ENCODE measurements around the gene FAM163A.
"Not testable (repeated sequence)": the region's sequence is repeated elsewhere in the genome, so short reads cannot be mapped to it uniquely, and the experiment has no call there.

FAM163A gene

GRCh38 chr1:179815641-179816040, 72.5 kb downstream of the FAM163A start:
- DNase-seq (ENCODE audit: low spot score): no peak

GRCh38 chr1:179816196-179816960, 73.3 kb downstream of the FAM163A start:
- peak; percentile 73 for DNase-seq (ENCODE audit: low spot score)

- DNase-seq (ENCODE audit: low spot score): no peak
These were observed 74.0 kb downstream of the FAM163A start for GRCh38 chr1:179817056-179817455.

GRCh38 chr1:179817789-179818188, 74.7 kb downstream of the FAM163A start:
- DNase-seq (ENCODE audit: low spot score): peak; percentile 5

- DNase-seq (ENCODE audit: low spot score): no peak
These were observed 75.2 kb downstream of the FAM163A start for GRCh38 chr1:179818260-179818659.

- no peak for DNase-seq (ENCODE audit: low spot score)
These were observed 75.7 kb downstream of the FAM163A start for GRCh38 chr1:179818743-179819173.

GRCh38 chr1:179820226-179820970, 77.3 kb downstream of the FAM163A start:
- DNase-seq (ENCODE audit: low spot score): no peak

GRCh38 chr1:179821524-179821923, 78.4 kb downstream of the FAM163A start:
- no peak for DNase-seq (ENCODE audit: low spot score)

- DNase-seq (ENCODE audit: low spot score): no peak
These were observed 79.0 kb downstream of the FAM163A start for GRCh38 chr1:179822065-179822464.

GRCh38 chr1:179823693-179824092, 80.6 kb downstream of the FAM163A start:
- no peak for DNase-seq (ENCODE audit: low spot score)

GRCh38 chr1:179824265-179824664, 81.2 kb downstream of the FAM163A start:
- DNase-seq (ENCODE audit: low spot score): no peak

- DNase-seq (ENCODE audit: low spot score): no peak
These were observed 82.1 kb downstream of the FAM163A start for GRCh38 chr1:179825206-179825605.

- no peak for DNase-seq (ENCODE audit: low spot score)
These were observed 82.8 kb downstream of the FAM163A start for GRCh38 chr1:179825798-179826460.

GRCh38 chr1:179826626-179827280, 83.7 kb downstream of the FAM163A start:
- no peak for DNase-seq (ENCODE audit: low spot score)

GRCh38 chr1:179828554-179829110, 85.5 kb downstream of the FAM163A start:
- DNase-seq (ENCODE audit: low spot score): no peak

GRCh38 chr1:179831225-179831624, 88.1 kb downstream of the FAM163A start:
- no peak for DNase-seq (ENCODE audit: low spot score)

- DNase-seq (ENCODE audit: low spot score): peak; percentile 67
These were observed 89.0 kb downstream of the FAM163A start for GRCh38 chr1:179831852-179832699.

- not testable (repeated sequence) for DNase-seq (ENCODE audit: low spot score)
These were observed 93.8 kb downstream of the FAM163A start for GRCh38 chr1:179836686-179837445.

GRCh38 chr1:179840107-179840506, 97.0 kb downstream of the FAM163A start:
- DNase-seq (ENCODE audit: low spot score): no peak

GRCh38 chr1:179848233-179848632, 105.1 kb downstream of the FAM163A start:
- no peak for DNase-seq (ENCODE audit: low spot score)

All from kidney tubule cell (primary cell).